Endothelial cell of umbilical vein (primary cell): ENCODE results near the gene BTG1.

ENCODE experiments used
- EZH2 ChIP-seq: IDR thresholded peaks from 2 replicates; pipeline ENCODE4 v1.6.1; 2012; ENCODE audit warnings: borderline replicate concordance, low read depth, mild to moderate bottlenecking, moderate library complexity, low read length, inconsistent platforms; ENCODE audit not compliant: severe bottlenecking
- JUN ChIP-seq: IDR thresholded peaks from 2 replicates; pipeline ENCODE4 v1.6.1; 2011; ENCODE audit warnings: borderline replicate concordance, low read depth; ENCODE audit not compliant: insufficient read length, insufficient read depth
- MYC ChIP-seq: IDR thresholded peaks from one replicate; pipeline ENCODE4 v1.6.1; 2011; ENCODE audit warnings: mild to moderate bottlenecking, low read depth, low read length
- POLR2A ChIP-seq: IDR thresholded peaks from 2 replicates; pipeline ENCODE4 v1.6.1; 2012; ENCODE audit warnings: low read depth, mild to moderate bottlenecking, control low read depth, low read length
- POLR2AphosphoS5 ChIP-seq: IDR thresholded peaks from 2 replicates; pipeline ENCODE4 v1.6.1; 2012; ENCODE audit warnings: low read depth, mild to moderate bottlenecking, control low read depth, low read length, moderate library complexity; ENCODE audit not compliant: insufficient read depth
- TF ChIP-seq, protein P1 (sequence below), 2 donors: IDR thresholded peaks; 1 replicate in 1 of 2; 2 replicates in 1 of 2; pipeline ENCODE4 v1.5.1; 2011; ENCODE audit warnings: low read length in 2 of 2, mild to moderate bottlenecking in 2 of 2, moderate library complexity in 2 of 2, control low read depth in 1 of 2, inconsistent platforms in 1 of 2, low read depth in 1 of 2; ENCODE audit not compliant: insufficient read depth in 1 of 2; ENCODE audit errors: extremely low read depth in 1 of 2

DNA sequence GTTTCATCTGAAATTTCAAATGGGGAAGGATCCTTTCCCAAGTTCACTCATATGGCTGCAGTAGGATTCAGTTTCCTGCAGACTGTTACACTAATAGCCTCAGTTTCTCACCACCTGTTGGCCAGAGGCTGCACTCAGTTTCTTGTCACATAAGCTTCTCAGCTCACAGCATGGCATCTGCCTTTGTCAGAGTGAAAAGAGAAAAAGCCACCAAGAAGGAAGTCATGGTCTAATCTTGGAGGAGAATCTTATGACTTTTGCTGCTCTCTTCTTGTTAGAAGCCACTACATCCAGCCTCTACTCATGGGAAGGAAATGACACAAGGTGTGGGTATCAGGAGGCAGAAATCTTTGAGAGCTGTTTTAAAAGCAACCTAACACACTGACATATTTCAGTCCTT lies 39.4 kb upstream of the BTG1 start:
- TF ChIP-seq JUN (no peak), POLR2AphosphoS5 (no peak), EZH2 (no peak), POLR2A (no peak), MYC (no peak)
- TF ChIP-seq, protein P1, sequence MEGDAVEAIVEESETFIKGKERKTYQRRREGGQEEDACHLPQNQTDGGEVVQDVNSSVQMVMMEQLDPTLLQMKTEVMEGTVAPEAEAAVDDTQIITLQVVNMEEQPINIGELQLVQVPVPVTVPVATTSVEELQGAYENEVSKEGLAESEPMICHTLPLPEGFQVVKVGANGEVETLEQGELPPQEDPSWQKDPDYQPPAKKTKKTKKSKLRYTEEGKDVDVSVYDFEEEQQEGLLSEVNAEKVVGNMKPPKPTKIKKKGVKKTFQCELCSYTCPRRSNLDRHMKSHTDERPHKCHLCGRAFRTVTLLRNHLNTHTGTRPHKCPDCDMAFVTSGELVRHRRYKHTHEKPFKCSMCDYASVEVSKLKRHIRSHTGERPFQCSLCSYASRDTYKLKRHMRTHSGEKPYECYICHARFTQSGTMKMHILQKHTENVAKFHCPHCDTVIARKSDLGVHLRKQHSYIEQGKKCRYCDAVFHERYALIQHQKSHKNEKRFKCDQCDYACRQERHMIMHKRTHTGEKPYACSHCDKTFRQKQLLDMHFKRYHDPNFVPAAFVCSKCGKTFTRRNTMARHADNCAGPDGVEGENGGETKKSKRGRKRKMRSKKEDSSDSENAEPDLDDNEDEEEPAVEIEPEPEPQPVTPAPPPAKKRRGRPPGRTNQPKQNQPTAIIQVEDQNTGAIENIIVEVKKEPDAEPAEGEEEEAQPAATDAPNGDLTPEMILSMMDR (IDR thresholded peaks at IDR 0.05; ENCODE audit: extremely low read depth in 1 of 2, insufficient read depth in 1 of 2, low read depth in 1 of 2, low read length in 2 of 2) = no peak
